Activated gamma-delta T cell (primary cell): Measurements from ENCODE around the gene GAN.
A peak's percentile ranks its signal among the peaks of the same experiment; 100 is the strongest.

Source experiments
- DNase-seq: peaks from one replicate; lab custom pipeline; 2025; lab: John Stamatoyannopoulos, UW
- total RNA-seq, 2 donors: gene quantifications; one replicate each; lab custom pipeline; 2026; lab: John Stamatoyannopoulos, UW

Gene GAN
- 47.5 to 52.4 reads per million in 2 donors for total RNA-seq

GRCh38 chr16:81314603-81315270 is at the start of gene GAN:
Gene GAN, plus strand, starts transcription at chr16:81314962. Its CDS starts 152 bp downstream, at chr16:81315114.
- peak; percentile 89 for DNase-seq

GRCh38 chr16:81265052-81265451 is 49.7 kb upstream of the GAN start:
- DNase-seq, result no peak

- no peak for DNase-seq
These were observed 48.9 kb upstream of the GAN start for GRCh38 chr16:81265658-81266451.

- no peak for DNase-seq
These were observed 48.1 kb upstream of the GAN start for GRCh38 chr16:81266680-81267095.

- no peak for DNase-seq
These were observed 46.3 kb upstream of the GAN start for GRCh38 chr16:81268509-81268908.

- no peak for DNase-seq
These were observed 41.4 kb upstream of the GAN start for GRCh38 chr16:81273223-81273950.

- no peak for DNase-seq
These were observed 39.7 kb upstream of the GAN start for GRCh38 chr16:81275064-81275532.

GRCh38 chr16:81275795-81276194 is 39.0 kb upstream of the GAN start:
- DNase-seq, result no peak

GRCh38 chr16:81276323-81276722 is 38.4 kb upstream of the GAN start:
- DNase-seq, result no peak

GRCh38 chr16:81277541-81278080 is 37.2 kb upstream of the GAN start:
- no peak for DNase-seq

- DNase-seq, result no peak
These were observed 36.2 kb upstream of the GAN start for GRCh38 chr16:81278526-81278925.

- DNase-seq, result no peak
These were observed 35.4 kb upstream of the GAN start for GRCh38 chr16:81279392-81279791.

GRCh38 chr16:81280393-81280792 is 34.4 kb upstream of the GAN start:
- no peak for DNase-seq

- no peak for DNase-seq
These were observed 31.7 kb upstream of the GAN start for GRCh38 chr16:81283044-81283443.

GRCh38 chr16:81284995-81285600 is 29.7 kb upstream of the GAN start:
- no peak for DNase-seq

GRCh38 chr16:81286190-81286589 is 28.6 kb upstream of the GAN start:
- DNase-seq, result no peak

- DNase-seq, result no peak
These were observed 23.6 kb upstream of the GAN start for GRCh38 chr16:81291117-81291516.

- no peak for DNase-seq
These were observed 21.8 kb upstream of the GAN start for GRCh38 chr16:81292936-81293335.

GRCh38 chr16:81293909-81294802 is 20.6 kb upstream of the GAN start:
- no peak for DNase-seq

- no peak for DNase-seq
These were observed 18.1 kb upstream of the GAN start for GRCh38 chr16:81296631-81297030.

GRCh38 chr16:81307770-81308169 is 7.0 kb upstream of the GAN start:
- DNase-seq, result no peak
